T-helper 2 cell (primary cell): ENCODE measurements around the gene SECISBP2L.
A peak's percentile ranks its signal among the peaks of the same experiment; 100 is the strongest.

Experiments used
- DNase-seq, 5 experiments: peaks; one replicate each; pipeline versions ENCODE4 v3.0.0 to v3.0.0-alpha.2; 2012 to 2022

SECISBP2L gene

GRCh38 chr15:48962662-48963523, 83.4 kb downstream of the SECISBP2L start:
- peak in 1 of 5 experiments; percentile 34 for DNase-seq

GRCh38 chr15:48955967-48956366, 90.3 kb downstream of the SECISBP2L start:
- no peak for DNase-seq

- no peak for DNase-seq
These were observed 90.9 kb downstream of the SECISBP2L start for GRCh38 chr15:48955370-48955769.

GRCh38 chr15:48954538-48954937, 91.7 kb downstream of the SECISBP2L start:
- DNase-seq = no peak

DNA sequence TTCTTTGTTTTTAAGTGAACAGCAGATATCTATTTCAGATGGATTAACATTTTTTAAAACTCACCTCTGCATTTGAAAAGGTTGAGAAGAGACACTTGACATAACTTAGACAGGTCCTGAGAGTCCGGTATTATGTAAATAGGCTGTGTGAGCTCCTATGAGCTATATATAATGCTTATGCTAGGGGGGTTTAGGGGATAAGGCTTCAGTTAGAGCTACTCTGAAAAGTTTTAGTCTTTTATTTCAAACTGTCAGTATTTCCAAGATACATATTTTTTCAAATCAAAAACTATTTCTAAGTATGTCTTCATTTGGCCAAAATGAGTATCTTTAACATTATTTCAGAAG, 99.4 kb downstream of the SECISBP2L start:
- no peak for DNase-seq

- DNase-seq = peak in 1 of 5 experiments; percentile 50
These were observed 100.0 kb downstream of the SECISBP2L start for GRCh38 chr15:48946074-48946839.

DNA sequence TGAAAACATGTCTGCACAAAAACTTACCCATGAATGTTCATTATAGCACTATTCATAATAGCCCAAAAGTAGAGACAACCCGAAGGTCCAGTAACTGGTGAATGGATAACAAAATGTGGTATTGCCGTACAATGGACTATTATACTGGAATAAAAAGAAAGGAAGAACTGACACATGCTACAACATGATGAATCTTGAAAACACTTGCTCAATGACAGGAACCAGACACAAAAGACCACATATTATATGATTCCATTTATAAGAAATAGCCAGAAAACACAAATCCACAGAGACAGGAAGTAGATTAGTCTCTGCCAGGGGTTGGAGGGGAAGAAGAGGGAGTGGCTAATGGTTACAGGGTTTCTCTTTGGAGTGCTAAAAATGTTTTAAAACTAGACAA, 100.9 kb downstream of the SECISBP2L start:
- no peak for DNase-seq

DNA sequence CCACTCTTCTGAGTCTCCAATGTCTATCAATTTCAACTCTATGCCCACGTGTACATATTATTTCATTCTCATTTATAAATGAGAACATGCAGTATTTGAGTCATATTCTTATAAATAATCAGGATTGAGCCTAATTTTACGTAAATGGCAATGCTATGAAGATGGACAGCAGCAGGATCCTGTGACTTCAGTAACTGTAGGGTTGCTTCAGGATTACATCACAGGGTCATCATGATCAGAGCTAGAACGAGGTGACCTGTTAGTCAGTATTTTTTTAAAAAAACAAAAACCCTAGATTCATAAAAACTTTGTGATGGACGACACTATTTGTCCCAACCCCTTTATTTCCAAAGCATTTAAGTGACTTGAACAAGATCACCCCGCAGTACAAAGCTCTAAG, 104.3 kb downstream of the SECISBP2L start:
- DNase-seq = no peak

DNA sequence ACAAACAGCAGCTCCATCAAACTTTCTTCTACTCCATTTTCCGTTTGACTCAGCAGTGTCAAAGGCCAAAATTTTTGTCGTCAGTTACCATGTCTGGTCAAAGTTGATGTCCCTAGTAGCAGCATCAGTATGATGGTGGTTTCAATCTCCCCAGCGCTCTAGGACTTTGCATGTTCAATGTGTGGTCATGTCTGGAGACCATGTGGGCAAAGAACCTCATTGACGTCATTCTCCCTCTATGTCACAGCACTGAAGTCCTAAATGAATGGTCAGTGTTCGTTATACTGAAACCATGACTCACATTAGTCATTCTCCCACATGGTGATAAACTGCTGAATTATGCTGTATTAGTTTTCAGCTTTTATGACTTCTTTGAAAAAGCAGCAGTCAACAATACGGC, 105.7 kb downstream of the SECISBP2L start:
- DNase-seq = peak in 1 of 5 experiments; percentile 89

DNA sequence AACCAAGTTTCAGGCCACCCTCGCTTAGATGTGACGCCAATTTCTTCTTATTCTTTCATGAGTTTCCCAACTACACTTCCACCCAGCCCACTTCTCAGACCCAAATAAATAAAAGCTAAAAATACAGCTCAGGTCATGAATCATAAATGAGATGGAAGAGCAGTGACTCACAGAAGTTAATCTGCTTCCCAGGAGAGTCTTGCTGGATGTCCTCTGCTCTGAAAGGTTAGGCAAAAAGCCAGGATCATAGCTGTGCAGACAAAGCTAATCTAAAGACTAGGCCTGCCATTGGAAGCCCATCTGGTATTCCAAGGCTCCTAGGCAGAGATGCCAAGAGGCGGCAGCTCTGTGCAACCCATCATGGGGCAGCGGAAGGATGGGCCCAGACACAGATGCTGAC, 106.6 kb downstream of the SECISBP2L start:
- DNase-seq = no peak
